ENCODE results near the gene YIPF7. TPM values are rescaled to one million over a fixed set of nuclear protein-coding genes. Genes with fewer than 3 reads are reported as not detected.

YIPF7 gene
- total and polyA plus RNA-seq, 10 of the 15 experiments (the other 5 are each of a cell fraction or from before 2014, with no cell fraction given), result 0.39 TPM; not detected in 9

GRCh38 chr4:44583393-44583792 is 68.0 kb downstream of the YIPF7 start (continued):
- TF ChIP-seq MYC (IDR thresholded peaks at IDR 0.05; ENCODE audit: insufficient read depth, insufficient read length, insufficient replicate concordance, low read length, severe bottlenecking) (no peak), CBX5 (IDR thresholded peaks at IDR 0.05; ENCODE audit: low read depth) (no peak), SMAD1 (IDR thresholded peaks at IDR 0.05; ENCODE audit: low read depth, partially characterized antibody) (no peak), PAX8 (IDR thresholded peaks at IDR 0.05) (no peak), PKNOX1 (IDR thresholded peaks at IDR 0.05) (no peak), RAD51 (IDR thresholded peaks at IDR 0.05) (no peak), ZNF207 (IDR thresholded peaks at IDR 0.05; ENCODE audit: borderline replicate concordance) (no peak), ZNF24 (IDR thresholded peaks at IDR 0.05) (no peak), CTCF (IDR thresholded peaks at IDR 0.05 in 2 of 3, conservative IDR thresholded peaks at IDR 0.05 in 1 of 3; ENCODE audit: control insufficient read depth in 2 of 3, extremely low read depth in 1 of 3, insufficient read depth in 1 of 3, low read depth in 3 of 3, low read length in 3 of 3) (peak; percentile 26 to 46 (median 36); a peak in 4 of 6 replicates), NFYA (IDR thresholded peaks at IDR 0.05; ENCODE audit: borderline replicate concordance, low read depth, low read length) (no peak), PRDM15 (CRISPR knock-in tag; IDR thresholded peaks at IDR 0.05) (no peak), RAD21 (IDR thresholded peaks at IDR 0.05; ENCODE audit: insufficient read depth, low read depth, low read length) (0 out of 2 replicates have a peak, but pooled peaks have one; percentile 14)
